K562 (cell line): ENCODE data around the gene DAPK1. TPM values are rescaled to one million over a fixed set of nuclear protein-coding genes. Genes with fewer than 3 reads are reported as not detected.

Experiments
- ARID3B ChIP-seq: fragments of 250-450 bp; sonication (Bioruptor Pico); IDR thresholded peaks from 2 replicates; pipeline ENCODE4 v1.4.0; 2020; ENCODE audit warnings: borderline replicate concordance
- BRF1 ChIP-seq: IDR thresholded peaks from 3 replicates; pipeline ENCODE4 v1.6.1; 2011; ENCODE audit warnings: borderline replicate concordance, mild to moderate bottlenecking; ENCODE audit not compliant: insufficient read length; ENCODE audit errors: extremely low read depth
- HNRNPH1 ChIP-seq: fragments of 200-400 bp; formaldehyde crosslinking; optimal IDR thresholded peaks from 2 replicates; pipeline ENCODE3; 2017; ENCODE audit warnings: low read depth, mild to moderate bottlenecking, low read length, moderate library complexity
- POLR2H ChIP-seq: IDR thresholded peaks from 2 replicates; pipeline ENCODE4 v1.6.1; 2016; ENCODE audit warnings: missing genetic modification characterization, low read depth, mild to moderate bottlenecking, control low read depth, missing compliant biosample characterization, moderate library complexity
- PURB ChIP-seq: sonication (generic); formaldehyde crosslinking; IDR thresholded peaks from 2 replicates; pipeline ENCODE4 v1.9.0; 2021; ENCODE audit warnings: low read depth, mild to moderate bottlenecking, missing genetic modification reagents
- RFX7 ChIP-seq: fragments of 250-450 bp; sonication (Bioruptor Pico); IDR thresholded peaks from 2 replicates; pipeline ENCODE4 v1.5.1; 2021; ENCODE audit warnings: mild to moderate bottlenecking
- SMAD4 ChIP-seq: fragments of 250-450 bp; sonication (Bioruptor Pico); conservative IDR thresholded peaks from 2 replicates; pipeline ENCODE4 v1.8.0; 2021; ENCODE audit warnings: inconsistent platforms, mild to moderate bottlenecking, moderate library complexity
- SREBF2 ChIP-seq: sonication (generic); formaldehyde crosslinking; IDR thresholded peaks from 2 replicates; pipeline ENCODE4 v1.4.0; 2020; ENCODE audit warnings: mild to moderate bottlenecking, missing genetic modification reagents
- TEAD2 ChIP-seq: fragments of 450-650 bp; IDR thresholded peaks from 2 replicates; pipeline ENCODE4 v1.6.1; 2016; ENCODE audit warnings: missing genetic modification characterization, control low read depth, missing compliant biosample characterization
- UBTF ChIP-seq, 2 experiments: IDR thresholded peaks; 2 replicates each; pipeline ENCODE4 v1.6.1; 2012; ENCODE audit warnings: improper control_type of control experiment in 2 of 2, low read depth in 2 of 2, low read length in 2 of 2, borderline replicate concordance in 1 of 2
- USF1 ChIP-seq: sonication (generic); formaldehyde crosslinking; IDR thresholded peaks from 2 replicates; pipeline ENCODE4 v1.9.0; 2022; ENCODE audit warnings: mild to moderate bottlenecking, missing genetic modification reagents
- ZBTB8A ChIP-seq: fragments of 450-650 bp; IDR thresholded peaks from 2 replicates; pipeline ENCODE4 v1.6.1; 2018; ENCODE audit warnings: mild to moderate bottlenecking, moderate library complexity; ENCODE audit not compliant: partially characterized antibody
- ZNF41 ChIP-seq: fragments of 250-450 bp; sonication (Bioruptor Pico); conservative IDR thresholded peaks from 2 replicates; pipeline ENCODE4 v1.4.0; 2020; ENCODE audit warnings: mild to moderate bottlenecking
- polyA plus RNA-seq, 8 experiments: library from polyadenylated mRNA; depleted of rRNA in 4 of 8; stranded (reverse) in 5 of 8; unstranded in 3 of 8; fragments of >200 nt; fragmentation: Nextera tagmentation in 2 of 8; fragmentation: Illumina TruSeq in 1 of 8; extraction: Ambion mirVana in 2 of 8; extraction: Trizol in 1 of 8; gene quantifications; 2 replicates each; pipeline versions ENCODE4 v1.2.1 to v1.2.3, GENCODE V29; 2011 to 2014; ENCODE audit warnings: inconsistent platforms in 1 of 8, missing spikeins in 1 of 8
- total RNA-seq, 7 experiments: library from RNA; depleted of rRNA in 6 of 7; stranded (reverse); fragments of >200 nt in 6 of 7; fragmentation: Illumina TruSeq in 2 of 7; extraction: Trizol in 2 of 7; gene quantifications; 2 replicates each; pipeline versions ENCODE4 v1.2.1 to v1.2.3, GENCODE V29; 2011 to 2021; ENCODE audit warnings: low replicate concordance in 1 of 7
- TF ChIP-seq, protein P1 (sequence below): fragments of 250-450 bp; sonication (Bioruptor Pico); IDR thresholded peaks from 2 replicates; pipeline ENCODE4 v1.4.0; 2020; ENCODE audit warnings: mild to moderate bottlenecking, moderate library complexity, borderline replicate concordance
- TF ChIP-seq, protein P2 (sequence below): fragments of 200-800 bp; sonication (Bioruptor generic); IDR thresholded peaks from 2 replicates; pipeline ENCODE4 v1.6.1; 2017; ENCODE audit warnings: missing genetic modification characterization, missing compliant biosample characterization
- TF ChIP-seq, protein P3 (sequence below): fragments of 250-450 bp; sonication (Bioruptor Pico); IDR thresholded peaks from 2 replicates; pipeline ENCODE4 v1.8.0; 2021; ENCODE audit warnings: mild to moderate bottlenecking, moderate library complexity

DAPK1 gene
- total and polyA plus RNA-seq, 9 of the 15 experiments (the other 6 are each of a cell fraction or from before 2014, with no cell fraction given) = 1.7 to 26.4 (median 15.8) TPM

DNA sequence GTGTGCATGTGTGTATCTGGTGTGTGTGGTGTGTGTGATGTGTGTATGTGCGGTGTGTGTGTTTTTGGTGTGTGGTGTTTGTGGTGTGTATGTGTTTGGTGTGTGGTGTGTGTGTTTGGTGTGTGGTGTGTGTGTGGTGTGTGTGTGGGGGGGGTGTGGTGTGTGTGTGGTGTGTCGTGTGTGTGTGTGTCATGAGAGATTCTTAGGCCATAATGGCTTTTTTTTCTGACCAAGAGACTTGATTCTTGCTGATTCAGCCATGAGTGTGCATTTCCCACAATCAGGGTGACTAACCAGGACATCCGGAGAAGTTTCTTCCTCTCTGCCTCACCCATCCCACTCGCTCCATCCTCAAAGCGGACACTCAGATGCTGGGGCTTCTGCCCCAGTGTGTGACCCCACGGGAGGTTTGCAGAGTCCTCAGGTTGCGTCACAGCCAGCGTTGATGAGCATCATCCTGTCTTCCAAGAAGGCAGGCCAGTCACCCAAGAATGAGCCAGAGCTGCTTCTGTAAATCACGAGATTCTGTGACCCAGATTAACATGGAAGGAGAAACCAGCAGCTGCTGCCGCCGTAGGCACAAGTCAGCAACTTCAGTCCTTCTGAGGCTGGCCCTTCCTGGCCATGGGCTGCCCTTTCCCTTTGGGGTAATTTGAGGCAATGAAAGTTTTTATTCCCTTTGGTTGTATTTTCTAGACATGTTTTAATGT lies 215.8 kb downstream of the DAPK1 start (continued):
- TF ChIP-seq UBTF (IDR thresholded peaks at IDR 0.05; ENCODE audit: borderline replicate concordance in 1 of 2, low read depth in 2 of 2, low read length in 2 of 2) (no peak; a peak in 1 of 4 replicates), USF1 (CRISPR knock-in tag) (no peak), SREBF2 (CRISPR knock-in tag) (no peak), PURB (CRISPR knock-in tag) (no peak), SMAD4 (0 out of 2 replicates have a peak, but pooled peaks have one; percentile 55), POLR2H (tag) (no peak), HNRNPH1 (no peak), RFX7 (CRISPR knock-in tag) (no peak), ZBTB8A (no peak), ARID3B (no peak), TEAD2 (tag) (no peak), BRF1 (no peak), ZNF41 (CRISPR knock-in tag) (no peak)
- TF ChIP-seq, protein P1, sequence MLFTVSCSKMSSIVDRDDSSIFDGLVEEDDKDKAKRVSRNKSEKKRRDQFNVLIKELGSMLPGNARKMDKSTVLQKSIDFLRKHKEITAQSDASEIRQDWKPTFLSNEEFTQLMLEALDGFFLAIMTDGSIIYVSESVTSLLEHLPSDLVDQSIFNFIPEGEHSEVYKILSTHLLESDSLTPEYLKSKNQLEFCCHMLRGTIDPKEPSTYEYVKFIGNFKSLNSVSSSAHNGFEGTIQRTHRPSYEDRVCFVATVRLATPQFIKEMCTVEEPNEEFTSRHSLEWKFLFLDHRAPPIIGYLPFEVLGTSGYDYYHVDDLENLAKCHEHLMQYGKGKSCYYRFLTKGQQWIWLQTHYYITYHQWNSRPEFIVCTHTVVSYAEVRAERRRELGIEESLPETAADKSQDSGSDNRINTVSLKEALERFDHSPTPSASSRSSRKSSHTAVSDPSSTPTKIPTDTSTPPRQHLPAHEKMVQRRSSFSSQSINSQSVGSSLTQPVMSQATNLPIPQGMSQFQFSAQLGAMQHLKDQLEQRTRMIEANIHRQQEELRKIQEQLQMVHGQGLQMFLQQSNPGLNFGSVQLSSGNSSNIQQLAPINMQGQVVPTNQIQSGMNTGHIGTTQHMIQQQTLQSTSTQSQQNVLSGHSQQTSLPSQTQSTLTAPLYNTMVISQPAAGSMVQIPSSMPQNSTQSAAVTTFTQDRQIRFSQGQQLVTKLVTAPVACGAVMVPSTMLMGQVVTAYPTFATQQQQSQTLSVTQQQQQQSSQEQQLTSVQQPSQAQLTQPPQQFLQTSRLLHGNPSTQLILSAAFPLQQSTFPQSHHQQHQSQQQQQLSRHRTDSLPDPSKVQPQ (CRISPR knock-in tag) = no peak
- TF ChIP-seq, protein P2, sequence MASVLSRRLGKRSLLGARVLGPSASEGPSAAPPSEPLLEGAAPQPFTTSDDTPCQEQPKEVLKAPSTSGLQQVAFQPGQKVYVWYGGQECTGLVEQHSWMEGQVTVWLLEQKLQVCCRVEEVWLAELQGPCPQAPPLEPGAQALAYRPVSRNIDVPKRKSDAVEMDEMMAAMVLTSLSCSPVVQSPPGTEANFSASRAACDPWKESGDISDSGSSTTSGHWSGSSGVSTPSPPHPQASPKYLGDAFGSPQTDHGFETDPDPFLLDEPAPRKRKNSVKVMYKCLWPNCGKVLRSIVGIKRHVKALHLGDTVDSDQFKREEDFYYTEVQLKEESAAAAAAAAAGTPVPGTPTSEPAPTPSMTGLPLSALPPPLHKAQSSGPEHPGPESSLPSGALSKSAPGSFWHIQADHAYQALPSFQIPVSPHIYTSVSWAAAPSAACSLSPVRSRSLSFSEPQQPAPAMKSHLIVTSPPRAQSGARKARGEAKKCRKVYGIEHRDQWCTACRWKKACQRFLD (CRISPR knock-in tag) = no peak; the same call in 1 of the 2 replicates
- TF ChIP-seq, protein P3, sequence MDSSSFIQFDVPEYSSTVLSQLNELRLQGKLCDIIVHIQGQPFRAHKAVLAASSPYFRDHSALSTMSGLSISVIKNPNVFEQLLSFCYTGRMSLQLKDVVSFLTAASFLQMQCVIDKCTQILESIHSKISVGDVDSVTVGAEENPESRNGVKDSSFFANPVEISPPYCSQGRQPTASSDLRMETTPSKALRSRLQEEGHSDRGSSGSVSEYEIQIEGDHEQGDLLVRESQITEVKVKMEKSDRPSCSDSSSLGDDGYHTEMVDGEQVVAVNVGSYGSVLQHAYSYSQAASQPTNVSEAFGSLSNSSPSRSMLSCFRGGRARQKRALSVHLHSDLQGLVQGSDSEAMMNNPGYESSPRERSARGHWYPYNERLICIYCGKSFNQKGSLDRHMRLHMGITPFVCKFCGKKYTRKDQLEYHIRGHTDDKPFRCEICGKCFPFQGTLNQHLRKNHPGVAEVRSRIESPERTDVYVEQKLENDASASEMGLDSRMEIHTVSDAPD (CRISPR knock-in tag) = no peak
